ENCODE measurements around the gene ABCC8.

GRCh38 chr11:17515443-17516176 lies 39.0 kb upstream of the ABCC8 start:
- no peak for TF ChIP-seq SMAD1 (IDR thresholded peaks at IDR 0.05; ENCODE audit: low read depth, partially characterized antibody)
- no peak for TF ChIP-seq POLR2A (IDR thresholded peaks at IDR 0.05; ENCODE audit: low read depth, low read length)
- TF ChIP-seq RCOR1 (conservative IDR thresholded peaks at IDR 0.05; ENCODE audit: low read depth, low read length): no peak
- TF ChIP-seq POLR2AphosphoS5 (IDR thresholded peaks at IDR 0.05; ENCODE audit: low read length): no peak
- no peak for TF ChIP-seq CTCF (IDR thresholded peaks at IDR 0.05 in 2 of 3, conservative IDR thresholded peaks at IDR 0.05 in 1 of 3; ENCODE audit: control insufficient read depth in 2 of 3, extremely low read depth in 1 of 3, insufficient read depth in 1 of 3, low read depth in 3 of 3, low read length in 3 of 3)
- TF ChIP-seq SP1 (IDR thresholded peaks at IDR 0.05; ENCODE audit: low read depth, low read length): no peak
- TF ChIP-seq EGR1 (IDR thresholded peaks at IDR 0.05; ENCODE audit: borderline replicate concordance in 1 of 2, low read depth in 2 of 2, low read length in 2 of 2): no peak
- TF ChIP-seq RAD21 (IDR thresholded peaks at IDR 0.05; ENCODE audit: insufficient read depth, low read depth, low read length): no peak
- TF ChIP-seq NFYA (IDR thresholded peaks at IDR 0.05; ENCODE audit: borderline replicate concordance, low read depth, low read length): no peak
- TF ChIP-seq CHD2 (IDR thresholded peaks at IDR 0.05; ENCODE audit: borderline replicate concordance, low read depth, low read length): no peak
